Suprapubic skin (tissue), 4 donors: Measurements from ENCODE around the gene TNFAIP8L1. TPM values are rescaled to one million over a fixed set of nuclear protein-coding genes. Genes with fewer than 3 reads are reported as not detected.
A peak's percentile ranks its signal among the peaks of the same experiment; 100 is the strongest.

Experiments used
- DNase-seq, 2 donors: peaks; one replicate each; pipeline ENCODE4 v3.0.0-alpha.2; 2019; ENCODE audit warnings: low spot score in 2 of 2
- H3K27ac ChIP-seq: fragments of 200-600 bp; sonication (generic); one replicate; pipeline ENCODE4 v1.5.1; 2019
- H3K27me3 ChIP-seq: fragments of 200-600 bp; sonication (generic); one replicate; pipeline ENCODE4 v1.5.1; 2019
- H3K36me3 ChIP-seq: fragments of 200-600 bp; sonication (generic); one replicate; pipeline ENCODE4 v1.5.1; 2019
- H3K4me1 ChIP-seq: fragments of 200-600 bp; sonication (generic); one replicate; pipeline ENCODE4 v1.5.1; 2019
- H3K4me3 ChIP-seq: fragments of 200-600 bp; sonication (generic); one replicate; pipeline ENCODE4 v1.5.1; 2019; ENCODE audit warnings: mild to moderate bottlenecking
- H3K9me3 ChIP-seq: fragments of 200-600 bp; sonication (generic); one replicate; pipeline ENCODE4 v1.5.1; 2019
- CTCF ChIP-seq, 2 donors: fragments of 200-600 bp in 1 of 2; fragments of 450-650 bp in 1 of 2; sonication (generic) in 1 of 2; IDR thresholded peaks; one replicate each; pipeline ENCODE4 v1.5.1; 2016 to 2019; ENCODE audit warnings: antibody characterized with exemption in 2 of 2, mild to moderate bottlenecking in 1 of 2, moderate library complexity in 1 of 2
- EP300 ChIP-seq: sonication (generic); formaldehyde crosslinking; IDR thresholded peaks from one replicate; pipeline ENCODE4 v1.6.1; 2017; ENCODE audit warnings: antibody characterized with exemption
- POLR2A ChIP-seq, 2 donors: fragments of 450-650 bp; IDR thresholded peaks; one replicate each; pipeline ENCODE4 v1.6.1; 2017; ENCODE audit warnings: antibody characterized with exemption in 2 of 2, mild to moderate bottlenecking in 2 of 2, moderate library complexity in 2 of 2
- POLR2AphosphoS5 ChIP-seq, 3 donors: sonication (generic); formaldehyde crosslinking; IDR thresholded peaks; one replicate each; pipeline ENCODE4 v1.6.1; 2017; ENCODE audit warnings: antibody characterized with exemption in 3 of 3
- WGBS: methylation state at CpG from one replicate; pipeline ENCODE4 v1.1.5; 2018; 5-methylcytosine and 5-hydroxymethylcytosine counted together
- total RNA-seq, 4 donors: library from RNA; depleted of rRNA; stranded (reverse); fragments of >200 nt; gene quantifications; one replicate each; pipeline ENCODE4 v1.1.0, GENCODE V29; 2016

Gene TNFAIP8L1
- total RNA-seq, 4 donors from 2014 or later, result 4.8 to 8.3 (median 7.0) TPM

GRCh38 chr19:4624301-4624700, 15.0 kb upstream of the TNFAIP8L1 start:
- no peak for DNase-seq
- H3K4me1 ChIP-seq, result no peaks in the 10 kb centered on the region

GRCh38 chr19:4624733-4625362, 14.5 kb upstream of the TNFAIP8L1 start:
- peaks cover 25% of the 10 kb centered on the region for H3K27me3 ChIP-seq
- DNase-seq, result no peak

More at GRCh38 chr19:4624301-4624700, 15.0 kb upstream of the TNFAIP8L1 start:
- Histone ChIP-seq H3K9me3 (no peaks in the 10 kb centered on the region), H3K36me3 (no peaks in the 10 kb centered on the region), H3K27me3 (peaks cover 29% of the 10 kb centered on the region), H3K4me3 (no peak overlapping the region), H3K27ac (no peak overlapping the region)
- TF ChIP-seq CTCF (IDR thresholded peaks at IDR 0.05), result no peak
- no peak for TF ChIP-seq POLR2AphosphoS5 (IDR thresholded peaks at IDR 0.05)
- no peak for TF ChIP-seq POLR2A (IDR thresholded peaks at IDR 0.05)
- no peak for TF ChIP-seq EP300
- WGBS, result 75% methylated on average over 5 of the region's 5 CpGs

GRCh38 chr19:4633140-4633967, 6.0 kb upstream of the TNFAIP8L1 start:
- 68% methylated on average over 12 of the region's 14 CpGs for WGBS
- H3K36me3 ChIP-seq, result no peaks in the 10 kb centered on the region
- no peak for DNase-seq
- peaks cover 22% of the 10 kb centered on the region for H3K4me1 ChIP-seq
- no peak overlapping the region for H3K4me3 ChIP-seq
- peak in 1 of 2 donors; percentile 78 for TF ChIP-seq CTCF (IDR thresholded peaks at IDR 0.05)
- TF ChIP-seq EP300, result no peak
- peaks cover 2% of the 10 kb centered on the region for H3K27me3 ChIP-seq
- H3K27ac ChIP-seq, result no peak overlapping the region
- no peaks in the 10 kb centered on the region for H3K9me3 ChIP-seq

More at GRCh38 chr19:4624733-4625362, 14.5 kb upstream of the TNFAIP8L1 start:
- TF ChIP-seq EP300 (no peak), POLR2AphosphoS5 (IDR thresholded peaks at IDR 0.05) (no peak), CTCF (IDR thresholded peaks at IDR 0.05) (no peak), POLR2A (IDR thresholded peaks at IDR 0.05) (no peak)
- no peak overlapping the region for H3K27ac ChIP-seq
- H3K4me1 ChIP-seq, result no peaks in the 10 kb centered on the region
- 57% methylated on average over 6 of the region's 6 CpGs for WGBS
- H3K4me3 ChIP-seq, result no peak overlapping the region
- no peaks in the 10 kb centered on the region for H3K36me3 ChIP-seq
- H3K9me3 ChIP-seq, result no peaks in the 10 kb centered on the region

GRCh38 chr19:4635754-4636116, 3.6 kb upstream of the TNFAIP8L1 start:
- no peak for TF ChIP-seq POLR2AphosphoS5 (IDR thresholded peaks at IDR 0.05)
- TF ChIP-seq CTCF (IDR thresholded peaks at IDR 0.05), result no peak
- TF ChIP-seq POLR2A (IDR thresholded peaks at IDR 0.05), result no peak
- TF ChIP-seq EP300, result no peak
- H3K9me3 ChIP-seq, result no peaks in the 10 kb centered on the region
- H3K4me1 ChIP-seq, result peaks cover 43% of the 10 kb centered on the region
- no peak for DNase-seq
- H3K4me3 ChIP-seq, result peak overlapping the region; percentile 56
- H3K36me3 ChIP-seq, result no peaks in the 10 kb centered on the region
- peaks cover 2% of the 10 kb centered on the region for H3K27me3 ChIP-seq
- 21% methylated on average over 12 of the region's 13 CpGs for WGBS
- no peak overlapping the region for H3K27ac ChIP-seq

GRCh38 chr19:4636151-4636717, 3.1 kb upstream of the TNFAIP8L1 start:
- Histone ChIP-seq H3K27me3 (peaks cover 2% of the 10 kb centered on the region), H3K4me1 (peaks cover 48% of the 10 kb centered on the region), H3K27ac (no peak overlapping the region), H3K9me3 (no peaks in the 10 kb centered on the region), H3K4me3 (peak overlapping the region; percentile 56), H3K36me3 (no peaks in the 10 kb centered on the region)
- WGBS, result under 1% methylated on average over 17 of the region's 43 CpGs
- no peak for TF ChIP-seq POLR2AphosphoS5 (IDR thresholded peaks at IDR 0.05)
- peak; percentile 68 to 97 for TF ChIP-seq CTCF (IDR thresholded peaks at IDR 0.05)
- DNase-seq, result no peak
